HTERT RPE-1 (cell line): Measurements from ENCODE around the gene MAP4K4.

Experiments
- in situ Hi-C: fragments of 300-500 bp; cut with MboI; formaldehyde crosslinking; loops from 4 replicates; pipeline ENCODE4 v1.14.3; 2020; ENCODE audit warnings: low sequenced_read_pairs

Gene MAP4K4

GRCh38 chr2:101860157-101860556 lies 162.7 kb downstream of the MAP4K4 start:
- in situ Hi-C loops, result loop anchor here (25.0 kb wide), 1 partner anchor 448 kb away; no protein-coding TSS in a partner anchor

- in situ Hi-C loops, result loop anchor here (25.0 kb wide), 1 partner anchor 448 kb away; no protein-coding TSS in a partner anchor
Measured at GRCh38 chr2:101860782-101861181, 163.3 kb downstream of the MAP4K4 start.

GRCh38 chr2:101861382-101861781 lies 163.9 kb downstream of the MAP4K4 start:
- in situ Hi-C loops, result loop anchor here (25.0 kb wide), 1 partner anchor 449 kb away; no protein-coding TSS in a partner anchor

GRCh38 chr2:101863534-101863933 lies 166.0 kb downstream of the MAP4K4 start:
- in situ Hi-C loops, result loop anchor here (25.0 kb wide), 1 partner anchor 451 kb away; no protein-coding TSS in a partner anchor

GRCh38 chr2:101864426-101864825 lies 166.9 kb downstream of the MAP4K4 start:
- in situ Hi-C loops, result loop anchor here (25.0 kb wide), 1 partner anchor 452 kb away; no protein-coding TSS in a partner anchor

- in situ Hi-C loops, result loop anchor here (25.0 kb wide), 1 partner anchor 456 kb away; no protein-coding TSS in a partner anchor
Measured at GRCh38 chr2:101868525-101868924, 171.0 kb downstream of the MAP4K4 start.

GRCh38 chr2:101869527-101869926 lies 172.0 kb downstream of the MAP4K4 start:
- in situ Hi-C loops, result loop anchor here (25.0 kb wide), 1 partner anchor 457 kb away; no protein-coding TSS in a partner anchor

GRCh38 chr2:101870444-101870843 lies 172.9 kb downstream of the MAP4K4 start:
- in situ Hi-C loops, result loop anchor here (25.0 kb wide), 1 partner anchor 458 kb away; no protein-coding TSS in a partner anchor

GRCh38 chr2:101871480-101871879 lies 174.0 kb downstream of the MAP4K4 start:
- in situ Hi-C loops, result loop anchor here (25.0 kb wide), 1 partner anchor 459 kb away; no protein-coding TSS in a partner anchor

- in situ Hi-C loops, result loop anchor here (25.0 kb wide), 1 partner anchor 460 kb away; no protein-coding TSS in a partner anchor
Measured at GRCh38 chr2:101872480-101872879, 175.0 kb downstream of the MAP4K4 start.

- in situ Hi-C loops, result loop anchor here (25.0 kb wide), 1 partner anchor 461 kb away; no protein-coding TSS in a partner anchor
Measured at GRCh38 chr2:101873543-101873942, 176.0 kb downstream of the MAP4K4 start.

- in situ Hi-C loops, result loop anchor here (25.0 kb wide), 1 partner anchor 462 kb away; no protein-coding TSS in a partner anchor
Measured at GRCh38 chr2:101874069-101874468, 176.6 kb downstream of the MAP4K4 start.

GRCh38 chr2:101879466-101879865 lies 182.0 kb downstream of the MAP4K4 start:
- in situ Hi-C loops, result no loop called here

- in situ Hi-C loops, result no loop called here
Measured at GRCh38 chr2:101881131-101881530, 183.6 kb downstream of the MAP4K4 start.

GRCh38 chr2:101882769-101883307 lies 185.3 kb downstream of the MAP4K4 start:
- in situ Hi-C loops, result no loop called here

GRCh38 chr2:101883860-101884259 lies 186.4 kb downstream of the MAP4K4 start:
- in situ Hi-C loops, result no loop called here

- in situ Hi-C loops, result no loop called here
Measured at GRCh38 chr2:101884423-101884822, 186.9 kb downstream of the MAP4K4 start.

- in situ Hi-C loops, result no loop called here
Measured at GRCh38 chr2:101887328-101887727, 189.8 kb downstream of the MAP4K4 start.

- in situ Hi-C loops, result no loop called here
Measured at GRCh38 chr2:101889460-101890098, 192.1 kb downstream of the MAP4K4 start.

- in situ Hi-C loops, result no loop called here
Measured at GRCh38 chr2:101892377-101892776, 194.9 kb downstream of the MAP4K4 start.

GRCh38 chr2:101893681-101894381 lies 196.3 kb downstream of the MAP4K4 start:
- in situ Hi-C loops, result no loop called here
